DOHH2 (cell line): ENCODE measurements around the gene SLC30A5.
"Not testable (repeated sequence)": the region's sequence is repeated elsewhere in the genome, so short reads cannot be mapped to it uniquely, and the experiment has no call there.

Experiments
- H3F3A ChIP-seq: fragments of 200-600 bp; sonication (generic), shearing (Covaris generic); 2 replicates; pipeline ENCODE4 v1.6.0; 2016; ENCODE audit warnings: antibody characterized with exemption, mild to moderate bottlenecking; ENCODE audit not compliant: control insufficient read depth, insufficient read depth
- H3K27ac ChIP-seq: fragments of 200-600 bp; sonication (generic); 2 replicates; pipeline ENCODE4 v1.5.1; 2014; ENCODE audit warnings: low read depth, mild to moderate bottlenecking, low read length, moderate library complexity
- H3K27me3 ChIP-seq: fragments of 200-600 bp; sonication (generic); 2 replicates; pipeline ENCODE4 v1.6.1; 2014; ENCODE audit warnings: mild to moderate bottlenecking, low read length, mixed read lengths; ENCODE audit not compliant: control insufficient read depth
- H3K36me3 ChIP-seq: fragments of 200-600 bp; sonication (generic); 2 replicates; pipeline ENCODE4 v1.6.1; 2014; ENCODE audit warnings: mild to moderate bottlenecking, low read length, moderate library complexity, mixed read lengths; ENCODE audit not compliant: control insufficient read depth
- H3K4me1 ChIP-seq: fragments of 200-600 bp; sonication (generic); 2 replicates; pipeline ENCODE4 v1.6.1; 2014; ENCODE audit warnings: mild to moderate bottlenecking, low read length, mixed read lengths; ENCODE audit not compliant: control insufficient read depth
- H3K4me2 ChIP-seq: fragments of 200-600 bp; sonication (generic); 2 replicates; pipeline ENCODE4 v1.6.0; 2014; ENCODE audit warnings: mild to moderate bottlenecking, low read length, moderate library complexity
- H3K4me3 ChIP-seq: fragments of 200-600 bp; sonication (generic); 2 replicates; pipeline ENCODE4 v1.5.1; 2014; ENCODE audit warnings: mild to moderate bottlenecking, low read length, mixed read lengths
- H3K79me2 ChIP-seq: fragments of 200-600 bp; sonication (generic); 2 replicates; pipeline ENCODE4 v1.6.1; 2014; ENCODE audit warnings: mild to moderate bottlenecking, low read length, mixed read lengths; ENCODE audit not compliant: control insufficient read depth
- H3K9me2 ChIP-seq: fragments of 200-600 bp; sonication (generic); replicated peaks from 2 replicates; pipeline ENCODE4 v1.6.1; 2014; ENCODE audit warnings: mild to moderate bottlenecking, low read length, mixed read lengths; ENCODE audit not compliant: control insufficient read depth
- H3K9me3 ChIP-seq: fragments of 200-600 bp; sonication (generic); 2 replicates; pipeline ENCODE4 v1.6.1; 2014; ENCODE audit warnings: antibody characterized with exemption, low read length, mixed read lengths; ENCODE audit not compliant: control insufficient read depth, insufficient read depth
- H4K20me1 ChIP-seq: fragments of 200-600 bp; sonication (generic); 2 replicates; pipeline ENCODE4 v1.6.0; 2014; ENCODE audit warnings: low read depth, mild to moderate bottlenecking, antibody characterized with exemption, low read length, moderate library complexity; ENCODE audit not compliant: control insufficient read depth, insufficient read depth
- CTCF ChIP-seq: fragments of 200-600 bp; sonication (generic); IDR thresholded peaks from one replicate; pipeline ENCODE4 v1.5.1; 2014; ENCODE audit warnings: antibody characterized with exemption, mild to moderate bottlenecking, low read depth, low read length; ENCODE audit not compliant: poor library complexity, severe bottlenecking
- EZH2phosphoT487 ChIP-seq: fragments of 200-600 bp; sonication (generic); IDR thresholded peaks from 2 replicates; pipeline ENCODE4 v1.6.1; 2017; ENCODE audit warnings: borderline replicate concordance, mild to moderate bottlenecking, antibody characterized with exemption, low read length, moderate library complexity, mixed read lengths

SLC30A5 gene

GRCh38 chr5:69131304-69131703, 37.5 kb downstream of the SLC30A5 start:
- H3K4me1 ChIP-seq: peaks cover 71% of the 10 kb centered on the region
- TF ChIP-seq EZH2phosphoT487 (no peak), CTCF (no peak)
- peak overlapping the region; percentile 29 for H3K4me3 ChIP-seq
- peak overlapping the region; percentile 59 for H3K4me2 ChIP-seq
- H3K27me3 ChIP-seq: no peaks in the 10 kb centered on the region
- peaks cover 55% of the 10 kb centered on the region for H3K36me3 ChIP-seq
- H4K20me1 ChIP-seq: no peaks in the 10 kb centered on the region
- H3K9me3 ChIP-seq: no peaks in the 10 kb centered on the region
- peaks cover 8% of the 10 kb centered on the region; the same call in 1 of the 2 replicates for H3K79me2 ChIP-seq
- peak overlapping the region; percentile 67 for H3K27ac ChIP-seq
- H3F3A ChIP-seq: peaks cover 42% of the 10 kb centered on the region
- H3K9me2 ChIP-seq: no peaks in the 10 kb centered on the region

GRCh38 chr5:69134126-69134525, 40.3 kb downstream of the SLC30A5 start:
- no peak for TF ChIP-seq CTCF
- TF ChIP-seq EZH2phosphoT487: no peak
- no peaks in the 10 kb centered on the region for H3K9me2 ChIP-seq
- H3K4me2 ChIP-seq: peak overlapping the region; percentile 97
- H3K9me3 ChIP-seq: no peaks in the 10 kb centered on the region
- peak overlapping the region; percentile 6; the same call in 1 of the 2 replicates for H3K4me3 ChIP-seq
- H3K27ac ChIP-seq: peak overlapping the region; percentile 95
- peaks cover 12% of the 10 kb centered on the region; the same call in 1 of the 2 replicates for H3K79me2 ChIP-seq
- no peaks in the 10 kb centered on the region for H4K20me1 ChIP-seq
- H3K27me3 ChIP-seq: no peaks in the 10 kb centered on the region
- peaks cover 35% of the 10 kb centered on the region for H3K36me3 ChIP-seq
- peaks cover 91% of the 10 kb centered on the region for H3K4me1 ChIP-seq
- peaks cover 51% of the 10 kb centered on the region for H3F3A ChIP-seq

GRCh38 chr5:69136293-69136692, 42.5 kb downstream of the SLC30A5 start:
- peaks cover 10% of the 10 kb centered on the region; the same call in 1 of the 2 replicates for H3K79me2 ChIP-seq
- peaks cover 18% of the 10 kb centered on the region for H3K36me3 ChIP-seq
- H3K27ac ChIP-seq: peak overlapping the region; percentile 95
- H3K27me3 ChIP-seq: no peaks in the 10 kb centered on the region
- H3F3A ChIP-seq: peaks cover 46% of the 10 kb centered on the region
- no peaks in the 10 kb centered on the region for H3K9me2 ChIP-seq
- H3K4me1 ChIP-seq: peaks cover 74% of the 10 kb centered on the region
- peak overlapping the region; percentile 97 for H3K4me2 ChIP-seq
- no peaks in the 10 kb centered on the region for H4K20me1 ChIP-seq
- peak overlapping the region; percentile 84 for H3K4me3 ChIP-seq
- TF ChIP-seq EZH2phosphoT487 (no peak), CTCF (no peak)
- H3K9me3 ChIP-seq: peaks cover 8% of the 10 kb centered on the region

GRCh38 chr5:69137208-69137607, 43.4 kb downstream of the SLC30A5 start:
- Histone ChIP-seq H3K27ac (peak overlapping the region; percentile 95), H3K4me1 (peaks cover 65% of the 10 kb centered on the region), H3K36me3 (peaks cover 16% of the 10 kb centered on the region), H3K4me2 (peak overlapping the region; percentile 97; the same call in 1 of the 2 replicates), H3F3A (peaks cover 41% of the 10 kb centered on the region)
- H3K79me2 ChIP-seq, H4K20me1 ChIP-seq, H3K27me3 ChIP-seq, H3K4me3 ChIP-seq, H3K9me2 ChIP-seq, H3K9me3 ChIP-seq: not testable (repeated sequence)
